ENCODE data around the gene RPRML. TPM values are rescaled to one million over a fixed set of nuclear protein-coding genes. Genes with fewer than 3 reads are reported as not detected.
A peak's percentile ranks its signal among the peaks of the same experiment; 100 is the strongest.

Gene RPRML
- polyA plus RNA-seq, 6 donors from 2014 or later, result 0.42 to 1.5 (median 0.82) TPM; not detected in 1

DNA sequence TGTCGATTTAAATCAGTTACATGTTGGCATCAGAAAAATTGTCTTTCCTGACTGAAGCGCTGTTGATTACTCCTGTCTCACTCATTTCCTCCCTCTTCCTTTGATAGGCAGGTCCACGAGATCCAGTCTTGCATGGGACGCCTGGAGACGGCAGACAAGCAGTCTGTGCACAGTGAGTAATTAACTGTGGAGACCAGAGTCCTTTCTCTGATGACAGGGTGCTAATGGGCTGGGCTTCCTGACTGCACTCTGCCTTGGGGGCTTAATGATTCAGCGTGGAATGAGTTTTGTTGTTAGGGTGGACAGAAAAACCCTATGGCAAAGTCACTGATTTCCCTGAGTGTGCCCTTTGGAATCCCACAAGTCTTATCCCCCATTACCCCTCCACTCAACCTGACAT is 49.6 kb downstream of the RPRML start:
- peaks cover 4 to 15% of the 10 kb centered on the region in 2 donors for H3K36me3 Mint-ChIP-seq
- DNase-seq (no peak), ATAC-seq (ENCODE audit: low read depth in 2 of 2) (no peak)
- peak overlapping the region in 1 of 6 donors; percentile 55 for H3K27ac Mint-ChIP-seq
- no peaks in the 10 kb centered on the region for H3K9me3 Mint-ChIP-seq
- H3K4me3 Mint-ChIP-seq, result no peak overlapping the region
- peaks cover 31 to 40% (median 40%) of the 10 kb centered on the region in 3 donors for H3K4me1 Mint-ChIP-seq
- H3K27me3 Mint-ChIP-seq, result no peaks in the 10 kb centered on the region

DNA sequence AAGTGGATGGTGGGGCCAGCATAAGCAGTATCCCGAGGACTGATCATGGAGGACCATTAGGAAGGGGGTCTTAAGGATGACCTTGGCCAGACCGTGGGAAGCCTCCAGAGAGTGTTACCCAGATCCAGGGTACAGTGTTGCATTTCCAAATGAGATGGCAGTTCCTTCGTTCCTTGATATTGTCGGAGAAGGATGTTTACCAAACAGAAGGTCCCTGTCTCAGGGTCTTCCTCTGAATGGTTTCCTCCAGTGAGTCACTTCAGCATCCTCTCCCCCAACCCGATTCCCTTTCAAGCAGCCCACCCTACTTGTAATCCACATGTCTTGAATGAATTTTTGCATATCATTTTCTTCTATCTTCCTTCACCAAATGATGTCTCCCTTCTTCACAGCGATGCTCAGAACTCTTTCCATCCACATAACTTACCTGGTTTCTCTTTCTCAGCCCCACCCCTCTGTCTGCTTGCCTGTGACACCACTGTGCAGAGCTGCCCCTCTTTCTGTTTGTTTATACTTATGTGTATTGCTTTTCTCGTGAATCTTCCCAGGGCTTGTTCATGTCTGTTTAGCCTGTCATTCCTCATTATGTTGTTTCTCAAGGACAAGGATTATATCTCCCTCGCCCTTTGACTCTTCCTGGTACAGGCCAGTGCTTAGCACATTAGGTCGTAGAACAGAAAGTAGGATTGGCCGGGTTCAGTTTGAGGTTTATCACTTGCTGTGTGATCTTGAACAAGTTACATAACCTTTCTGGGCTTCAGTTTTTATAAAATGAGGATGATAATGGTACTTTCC is 50.4 kb downstream of the RPRML start:
- H3K27me3 Mint-ChIP-seq, result no peaks in the 10 kb centered on the region
- H3K4me1 Mint-ChIP-seq, result peaks cover 37 to 47% (median 44%) of the 10 kb centered on the region in 3 donors
- no peaks in the 10 kb centered on the region for H3K9me3 Mint-ChIP-seq
- H3K36me3 Mint-ChIP-seq, result peaks cover 0 to 14% of the 10 kb centered on the region in 2 donors
- ATAC-seq (ENCODE audit: low read depth in 2 of 2) (no peak), DNase-seq (no peak)
- H3K4me3 Mint-ChIP-seq, result no peak overlapping the region
- H3K27ac Mint-ChIP-seq, result no peak overlapping the region

Other genes starting within 250 kb of the RPRML start
- gene WNT3, start 160.6 kb downstream of the RPRML start, polyA plus RNA-seq (ENCODE audit: low read depth in 6 of 6), result under 1 TPM in 4 of 6 donors, not detected in 2; 0.06 to 0.73 (median 0.17) TPM
- not detected for gene WNT9B, start 127.7 kb downstream of the RPRML start, polyA plus RNA-seq (ENCODE audit: low read depth in 6 of 6)
- 10 to 100 TPM; 47.7 to 82.4 (median 58.1) TPM for gene GOSR2, start 56.1 kb downstream of the RPRML start, polyA plus RNA-seq (ENCODE audit: low read depth in 6 of 6)
- gene CDC27, start 210.0 kb upstream of the RPRML start, polyA plus RNA-seq (ENCODE audit: low read depth in 6 of 6), result 100 to 1,000 TPM in 3 of 6 donors, 10 to 100 TPM in 3; 88.1 to 112 (median 97.6) TPM
- gene MYL4, start 230.1 kb upstream of the RPRML start, polyA plus RNA-seq (ENCODE audit: low read depth in 6 of 6), result under 1 TPM in 2 of 6 donors, not detected in 4; 0.53 to 0.55 TPM

All from naive B cell (primary cell).